SH-SY5Y (cell line): Measurements from ENCODE around the gene RSPO4.

Experiments used
- GATA2 ChIP-seq: IDR thresholded peaks from 2 replicates; pipeline ENCODE4 v1.6.1; 2011; ENCODE audit warnings: mild to moderate bottlenecking, low read depth, low read length
- GATA3 ChIP-seq: IDR thresholded peaks from 2 replicates; pipeline ENCODE4 v1.6.1; 2011; ENCODE audit warnings: low read depth, mild to moderate bottlenecking, low read length, moderate library complexity

DNA sequence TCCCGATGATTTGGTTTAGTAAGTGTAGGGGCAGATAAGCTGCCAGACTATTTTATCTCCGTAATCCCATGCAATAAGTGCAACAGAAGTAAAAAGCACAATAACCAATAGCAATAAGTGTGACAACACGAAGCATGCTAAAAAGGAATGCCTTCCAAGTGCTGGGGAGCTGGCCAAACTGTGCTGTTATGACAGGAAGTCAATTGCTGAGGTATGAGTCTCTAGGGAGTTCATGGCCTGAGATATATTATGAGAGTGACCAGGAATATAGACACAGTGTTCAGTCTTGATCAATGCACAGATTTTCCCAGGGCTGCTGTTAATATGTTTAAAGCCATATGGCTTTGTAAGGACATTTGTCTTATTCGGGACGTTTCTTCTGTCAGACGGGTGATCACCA, 75.4 kb downstream of the RSPO4 start:
- TF ChIP-seq GATA2 (no peak), GATA3 (no peak)
